CD4-positive, alpha-beta T cell treated with Interleukin-17A for 1 hour (primary cell): Measurements from ENCODE around the gene YIPF5.

Experiments used
- DNase-seq: peaks from one replicate; pipeline ENCODE4 v3.0.0-alpha.2; 2020

YIPF5 gene

DNA sequence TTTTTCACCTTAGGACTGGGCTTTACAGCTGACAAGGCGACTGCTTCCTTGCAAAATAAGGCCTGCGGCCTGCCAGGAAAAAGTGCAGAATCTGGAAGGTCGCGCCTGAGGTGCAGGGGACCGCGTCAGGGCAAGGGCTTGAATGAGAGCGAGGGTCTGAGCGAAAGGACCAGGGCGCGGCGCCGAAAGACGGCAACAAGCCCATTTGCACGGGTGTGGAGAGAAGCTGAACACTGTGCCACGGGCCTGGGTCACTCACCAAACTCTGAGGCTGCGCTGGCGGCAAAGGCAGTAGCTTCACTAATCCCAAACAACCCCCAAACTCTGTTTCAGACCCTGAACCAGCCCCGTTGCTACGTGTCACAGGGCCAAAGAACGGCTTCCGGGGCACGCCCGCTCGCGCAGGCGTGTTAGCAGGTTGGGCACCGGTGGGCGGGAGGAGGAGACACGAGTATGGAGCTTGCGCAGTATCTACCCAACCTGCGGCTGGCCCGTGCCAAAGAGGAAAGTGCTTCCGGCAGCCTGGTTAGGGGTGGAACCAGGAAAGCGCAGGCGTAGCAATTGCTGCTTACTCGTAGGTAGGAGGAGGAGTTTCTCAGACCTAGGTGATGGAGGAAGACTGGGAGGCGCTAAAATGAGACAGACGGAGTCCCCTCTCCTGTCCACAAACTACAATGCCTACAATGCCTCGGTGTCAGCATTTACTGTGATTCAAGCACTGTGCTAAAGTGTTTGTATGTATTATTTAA, at the start of gene YIPF5, which contains the start of gene KCTD16:
Gene YIPF5, minus strand, starts transcription at position 384 of the 749 bp plus-strand sequence. CDS start 704 bp downstream, outside the sequence.
Gene KCTD16, plus strand, starts transcription at position 598 of the 749 bp plus-strand sequence.
- peak; percentile 98 for DNase-seq

DNA sequence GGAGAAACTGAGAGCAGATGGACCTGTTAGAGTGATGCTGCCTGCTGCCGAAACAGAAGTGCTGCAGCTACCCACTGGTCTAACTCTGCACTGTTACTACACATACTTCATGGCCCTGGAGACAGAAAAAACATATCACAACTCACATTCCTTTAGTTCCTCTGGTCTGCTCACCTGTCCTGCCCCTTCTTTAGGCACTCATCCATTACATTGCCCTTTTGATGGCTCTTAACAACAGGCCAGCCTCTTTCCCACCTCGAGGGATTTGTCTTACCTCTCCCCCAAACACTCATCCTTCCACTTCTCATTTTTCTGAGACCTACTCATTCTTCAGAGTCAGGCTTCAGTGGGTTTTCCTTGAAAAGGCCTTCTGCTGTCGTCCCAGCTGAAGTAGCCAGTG, 49.4 kb upstream of the YIPF5 start:
- no peak for DNase-seq

DNA sequence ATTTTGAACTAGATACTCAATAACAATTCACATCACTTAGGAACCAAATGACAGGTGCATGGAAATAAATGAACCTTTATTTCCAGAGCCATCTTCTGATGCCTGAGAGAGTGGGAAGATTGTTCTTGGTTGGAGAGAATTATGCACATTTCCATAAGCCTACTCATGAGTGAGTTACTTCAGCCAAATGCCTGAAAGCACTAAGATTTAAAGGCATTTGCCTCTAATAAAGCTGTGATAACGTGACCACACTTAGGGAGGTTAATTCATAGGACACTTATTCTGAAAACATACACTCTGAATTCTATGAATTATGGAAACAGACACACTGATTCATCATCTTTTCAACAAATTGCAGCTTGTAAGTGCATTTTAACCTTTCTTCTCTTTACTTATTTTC, 40.2 kb upstream of the YIPF5 start:
- DNase-seq = no peak

DNA sequence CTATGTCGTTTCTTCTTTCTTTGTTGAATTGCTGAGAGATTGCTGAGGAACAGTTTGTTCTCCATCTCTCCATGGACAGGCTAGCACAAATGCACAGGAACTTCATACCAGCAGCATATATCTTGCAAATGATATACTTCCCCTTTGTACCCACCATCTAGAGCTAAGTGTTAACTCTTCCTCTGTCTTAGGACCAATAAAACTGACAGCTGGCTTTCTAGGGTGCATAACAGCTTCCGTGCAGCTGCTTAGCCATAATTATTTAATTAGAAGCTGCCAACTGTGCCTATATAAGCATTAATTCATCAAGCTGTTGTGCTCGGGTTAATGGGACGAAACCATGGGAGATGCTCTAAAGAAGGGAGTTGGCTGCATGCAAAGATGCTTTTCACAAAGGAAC, 38.9 kb upstream of the YIPF5 start:
- DNase-seq = no peak

DNA sequence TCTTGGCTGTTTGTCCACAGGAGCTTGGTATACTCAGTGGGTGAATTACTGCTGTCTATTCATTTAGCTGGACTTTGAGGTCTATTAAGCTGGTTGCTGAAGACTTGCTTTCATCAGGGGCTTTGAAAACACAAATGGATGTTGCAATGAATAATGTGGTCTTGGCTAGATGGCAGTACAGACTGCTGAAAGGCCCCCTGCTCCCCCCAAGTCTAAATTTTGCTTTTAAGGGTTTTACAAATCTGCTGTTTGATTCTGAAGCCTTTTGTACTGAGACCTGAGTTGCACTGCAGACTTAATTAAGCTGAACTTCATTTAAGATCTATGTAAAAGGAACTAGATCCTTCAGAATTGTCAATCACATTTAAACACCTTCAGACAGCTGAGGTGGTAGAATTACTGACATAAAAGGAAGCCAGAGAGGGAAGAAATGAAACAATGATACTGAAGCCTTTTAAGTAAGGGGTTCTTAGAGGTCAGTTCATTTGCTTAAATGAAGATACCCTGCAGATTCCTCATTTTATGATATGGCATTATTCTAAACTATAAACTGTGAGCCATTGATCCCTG, 37.5 kb upstream of the YIPF5 start:
- no peak for DNase-seq

DNA sequence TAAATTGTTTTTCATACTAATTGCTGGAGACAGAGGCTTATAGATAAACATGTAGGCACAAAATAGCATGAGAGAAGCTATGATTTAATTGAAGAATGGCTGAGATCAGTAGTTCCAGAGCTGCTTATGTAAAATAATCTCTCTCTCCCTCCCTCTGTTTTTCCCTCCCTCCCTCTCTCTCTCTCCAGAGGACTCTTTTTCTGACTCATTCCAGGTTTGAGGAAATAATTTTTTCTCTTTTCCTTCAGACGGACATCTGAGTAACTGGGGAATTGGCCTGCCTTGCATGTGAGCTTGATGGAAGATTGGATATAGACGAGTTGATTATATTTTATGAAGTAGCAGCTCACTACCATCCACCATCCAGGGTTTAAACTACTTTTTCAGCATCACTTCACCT, 35.7 kb upstream of the YIPF5 start:
- DNase-seq = no peak

DNA sequence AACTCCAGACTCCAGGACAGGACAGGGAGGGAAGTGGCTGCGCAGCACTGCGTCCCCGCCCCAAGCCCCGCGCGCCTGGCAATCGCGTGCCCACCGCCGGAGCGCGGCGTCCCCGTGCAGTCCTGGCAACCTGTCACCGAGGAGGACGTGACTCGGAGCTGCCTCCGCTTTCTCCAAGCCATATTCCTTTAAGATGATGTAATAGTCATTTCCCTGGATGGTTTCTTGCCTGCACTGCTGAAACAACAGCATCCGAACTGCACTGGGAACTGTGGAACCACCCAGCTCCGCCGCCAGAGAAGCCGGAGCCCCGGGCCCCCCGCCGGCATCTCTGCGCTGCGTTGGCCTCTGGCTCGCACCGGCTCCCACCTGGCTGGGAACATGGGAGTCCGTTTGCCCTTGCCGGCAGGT, 34.7 kb upstream of the YIPF5 start:
- no peak for DNase-seq

DNA sequence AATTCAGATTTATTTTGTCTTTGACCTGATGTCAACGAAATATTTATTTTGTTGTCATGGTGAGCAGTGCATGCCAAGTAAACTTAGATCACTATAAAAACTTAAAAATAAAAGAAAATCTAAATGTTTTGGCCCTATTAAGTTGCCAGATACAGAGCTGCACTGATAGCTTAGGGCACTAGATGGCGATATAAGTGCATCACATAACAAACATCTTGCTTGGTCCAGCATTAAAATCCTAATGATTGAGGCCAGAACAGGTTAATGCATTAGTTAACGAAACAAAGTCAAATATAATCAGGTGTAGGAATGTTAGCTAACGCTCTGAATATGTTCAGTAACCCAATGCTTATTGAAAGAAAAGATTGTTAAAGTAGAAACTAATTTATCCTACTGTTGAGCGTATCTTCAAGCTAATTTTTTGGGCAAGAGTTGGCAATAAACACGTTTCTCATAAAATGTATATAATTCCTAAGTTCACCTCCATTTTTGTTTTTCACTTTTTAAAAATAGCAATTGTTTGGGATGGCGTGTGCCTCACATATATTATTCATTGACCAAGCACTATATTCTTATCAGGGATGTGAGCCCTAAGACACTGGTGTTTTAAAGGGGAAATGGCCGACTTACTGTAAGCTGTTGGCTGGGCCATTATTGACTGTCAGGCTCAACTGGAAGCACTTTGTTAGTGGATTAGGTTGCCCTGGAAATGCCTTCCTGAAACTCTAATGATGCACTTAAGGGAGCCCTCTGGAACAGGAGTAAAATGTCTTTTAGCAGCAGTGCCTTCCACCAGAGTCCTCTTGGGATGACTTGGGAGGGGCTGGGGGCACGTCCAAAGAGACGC, 33.5 kb upstream of the YIPF5 start:
- DNase-seq = peak; percentile 67

DNA sequence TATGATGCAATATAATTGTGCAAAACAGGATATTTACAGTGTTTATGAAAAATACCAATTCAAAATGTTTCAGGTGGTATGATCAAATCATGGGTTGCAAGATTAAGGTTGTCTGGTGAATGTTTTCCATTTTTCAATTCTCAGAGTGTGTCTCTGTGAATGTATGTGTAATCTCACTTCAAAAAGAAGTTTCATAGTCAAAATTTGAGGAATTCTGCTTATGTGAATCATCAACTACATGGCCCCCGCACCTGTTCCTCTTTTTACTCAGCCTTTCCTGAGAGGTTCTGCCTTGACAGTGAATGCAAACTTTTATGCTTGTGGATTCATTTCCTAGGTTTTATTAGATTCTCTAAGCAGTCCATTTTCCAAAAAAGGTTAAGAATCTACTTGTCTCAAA, 32.3 kb upstream of the YIPF5 start:
- DNase-seq = no peak

DNA sequence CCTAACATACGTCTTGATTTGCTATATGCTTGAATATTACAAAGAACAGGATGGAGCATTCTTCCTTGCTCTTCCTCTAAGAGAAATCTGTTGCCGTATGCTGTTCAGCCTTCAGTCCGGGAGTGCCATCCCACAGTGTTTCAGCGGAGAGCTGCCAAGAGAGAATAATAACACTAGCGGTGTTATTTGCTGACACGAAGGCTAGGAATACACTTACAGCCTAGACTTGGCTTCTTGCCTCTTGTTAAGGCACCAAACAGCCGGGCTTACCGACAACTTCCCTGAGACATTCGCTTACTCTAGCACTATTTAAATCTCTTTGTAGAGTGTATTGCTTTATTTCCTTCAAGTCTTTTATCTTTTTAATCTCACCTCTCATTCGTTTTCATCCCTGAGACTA, 31.6 kb upstream of the YIPF5 start:
- DNase-seq = no peak

DNA sequence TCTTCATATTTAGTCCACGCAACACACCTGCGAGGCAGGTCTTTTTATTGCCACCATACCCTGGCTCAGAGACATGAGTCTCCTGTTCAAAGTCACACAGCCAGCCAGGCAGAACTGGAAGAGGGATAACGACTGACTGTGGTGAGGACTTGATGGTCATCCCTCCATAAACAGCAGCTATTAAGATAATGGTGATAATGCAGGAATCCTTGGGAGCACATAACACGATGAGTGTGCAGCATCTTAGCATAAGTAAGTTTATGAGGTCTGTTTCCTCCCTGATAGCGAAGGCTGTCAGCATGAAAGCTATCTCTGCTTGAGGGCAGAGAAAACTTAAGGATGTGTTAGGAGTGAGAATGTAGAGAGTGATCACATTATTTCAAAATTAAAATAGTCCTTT, 31.1 kb upstream of the YIPF5 start:
- no peak for DNase-seq

DNA sequence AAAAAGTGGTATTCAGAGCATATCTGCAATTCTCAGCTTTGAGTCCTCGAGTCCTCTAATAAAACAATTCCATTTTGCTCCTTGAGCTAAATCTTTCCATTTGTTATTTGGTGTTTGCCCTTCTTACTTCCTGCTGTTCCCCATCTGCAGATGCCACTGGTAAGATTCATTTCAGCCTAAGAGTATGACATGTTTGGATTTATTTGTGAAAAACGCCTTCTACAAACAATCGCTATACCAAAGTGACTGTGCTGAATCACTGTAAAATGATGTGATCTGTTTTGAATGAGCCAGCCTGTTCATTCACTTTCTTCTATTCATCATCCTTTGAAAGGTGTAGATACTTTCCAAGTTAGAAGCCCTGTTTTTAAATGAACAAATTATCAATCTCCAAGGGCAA, 27.9 kb upstream of the YIPF5 start:
- no peak for DNase-seq

DNA sequence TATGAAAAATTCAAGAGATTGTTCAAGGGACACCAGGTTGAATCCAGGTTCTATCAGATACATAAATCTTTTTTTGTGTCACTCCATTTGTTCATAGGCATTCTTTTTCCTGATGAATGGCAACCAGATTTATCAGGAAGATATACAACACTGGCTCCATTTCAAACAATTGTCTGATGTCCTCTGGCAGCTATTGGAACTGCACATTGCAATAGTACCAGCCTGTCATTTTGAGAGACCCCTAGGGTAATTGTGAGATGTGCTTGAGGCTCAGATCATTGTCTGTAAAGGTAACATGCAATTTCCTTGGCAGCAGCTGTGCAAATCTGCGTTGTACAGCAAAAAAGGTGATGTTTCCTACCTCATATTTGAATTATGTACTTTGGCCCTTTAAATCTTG, 26.2 kb upstream of the YIPF5 start:
- no peak for DNase-seq

DNA sequence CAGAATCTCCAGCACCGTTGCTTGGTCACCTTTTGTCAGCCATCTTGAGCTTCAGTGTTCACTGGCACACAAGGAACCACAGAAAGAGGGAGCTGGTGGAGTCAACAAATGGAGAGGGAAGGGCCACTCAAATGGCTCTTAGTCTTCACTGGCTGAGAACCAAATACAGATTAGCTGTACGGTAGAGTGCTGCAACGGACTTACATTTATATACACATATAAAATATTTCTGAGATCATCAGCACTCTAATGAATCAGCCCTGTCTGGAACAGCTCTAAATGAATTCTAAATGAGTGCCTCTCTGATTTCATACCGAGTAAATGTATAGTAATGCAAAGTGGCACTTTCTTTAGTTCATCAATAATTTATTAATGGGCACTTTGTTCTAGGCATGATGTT, 25.0 kb upstream of the YIPF5 start:
- no peak for DNase-seq

DNA sequence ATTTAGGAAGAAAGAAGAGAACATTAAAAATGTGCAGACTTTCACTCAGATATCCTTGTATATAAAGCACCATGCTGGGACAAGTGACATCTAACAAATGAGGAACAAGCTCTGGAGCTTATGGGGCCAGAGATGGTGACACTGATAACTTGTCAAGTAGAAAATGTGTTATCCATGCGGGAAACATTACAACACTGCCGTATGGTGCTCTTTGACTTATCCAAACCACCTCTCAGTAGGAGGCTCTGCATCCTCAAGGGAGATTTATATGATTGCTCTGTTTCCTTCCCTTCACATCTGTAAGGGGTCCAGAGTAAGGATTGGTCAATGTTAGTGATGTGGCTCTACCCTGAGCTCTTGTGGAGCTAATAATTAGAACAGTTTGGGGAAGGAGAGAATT, 23.7 kb upstream of the YIPF5 start:
- DNase-seq = no peak

DNA sequence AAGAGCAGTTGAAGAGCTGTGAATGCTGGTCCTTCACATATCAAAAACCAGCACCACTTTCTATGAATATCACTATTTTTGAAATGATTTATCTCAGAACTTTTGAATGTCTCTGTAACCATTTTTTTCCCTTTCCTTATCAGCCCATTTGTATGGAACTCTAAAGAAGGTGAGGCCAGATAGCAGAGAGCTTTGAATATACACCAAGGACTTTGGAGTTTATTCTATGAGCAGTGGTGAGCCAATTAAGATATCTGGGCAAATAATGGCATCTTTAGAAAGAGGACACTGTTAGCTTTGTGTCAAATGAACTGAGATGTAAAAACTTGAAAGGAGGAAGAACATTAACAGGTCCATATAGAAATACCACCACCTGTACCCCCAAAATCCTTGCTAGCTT, 22.2 kb upstream of the YIPF5 start:
- no peak for DNase-seq

DNA sequence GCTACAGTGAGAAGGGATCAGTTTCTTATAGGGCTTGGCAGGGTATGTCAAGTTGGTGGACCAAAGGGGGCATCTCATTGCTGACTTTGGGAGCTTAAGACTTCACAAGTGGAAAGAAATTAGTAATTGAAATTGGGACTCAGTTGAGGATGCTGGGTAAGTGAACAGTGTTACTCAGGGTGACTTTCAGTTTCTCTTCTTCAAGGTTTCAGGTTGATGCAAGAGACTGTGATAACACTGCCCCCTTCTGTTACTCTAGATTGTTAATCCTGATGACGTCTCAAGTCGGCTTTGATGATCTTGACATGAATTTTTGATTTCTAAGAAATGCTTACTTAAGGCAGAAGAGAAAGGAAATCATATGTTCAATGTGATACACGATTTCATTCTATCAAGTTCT, 21.5 kb upstream of the YIPF5 start:
- peak; percentile 91 for DNase-seq

DNA sequence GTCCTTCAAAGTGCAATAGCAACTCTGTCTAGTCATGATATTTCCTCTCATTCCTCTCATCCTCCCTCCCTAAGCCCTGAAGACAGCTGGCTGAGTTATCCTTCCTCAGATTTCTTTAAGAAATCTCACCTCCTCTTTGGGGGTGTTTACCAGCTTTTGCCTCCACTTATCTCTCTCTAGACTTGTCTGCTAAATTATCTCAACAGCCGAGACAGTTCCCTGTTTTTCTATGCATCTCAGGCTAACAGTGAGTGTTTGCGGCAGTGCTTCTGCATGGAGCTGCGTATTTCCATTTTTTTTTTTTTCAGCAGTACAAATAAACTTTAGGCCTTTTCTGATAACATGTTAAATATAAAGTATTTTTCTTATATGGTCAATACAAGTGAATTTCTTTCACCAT, 21.1 kb upstream of the YIPF5 start:
- no peak for DNase-seq

DNA sequence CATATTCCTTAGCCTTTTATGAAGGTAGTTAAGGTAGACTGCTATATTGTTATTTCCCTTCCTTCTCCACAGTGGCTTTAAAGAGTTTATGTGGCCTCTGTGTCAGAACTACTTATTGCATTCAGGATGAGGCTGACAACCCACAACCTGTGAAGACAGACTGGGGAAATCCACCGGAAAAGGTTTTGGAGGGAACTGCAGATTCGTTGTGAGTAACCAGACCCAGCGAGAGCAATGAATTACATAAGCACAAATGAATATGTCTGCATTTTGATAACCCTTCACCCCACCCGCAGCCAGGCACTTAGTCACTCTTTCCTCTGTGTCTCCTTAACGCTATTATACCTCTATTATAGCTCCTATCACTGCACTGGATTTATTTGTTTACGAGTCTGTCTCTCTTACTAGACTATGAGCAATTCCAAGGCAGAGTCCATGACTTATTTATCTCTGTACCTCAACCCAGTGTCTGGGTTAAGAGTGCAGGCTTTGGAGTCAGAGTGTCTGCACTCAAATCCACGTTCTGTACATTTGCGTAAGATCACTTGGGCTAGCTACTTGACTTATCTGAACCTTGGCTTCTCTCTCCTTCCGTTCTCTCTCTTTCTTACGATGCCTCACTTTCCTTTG, 19.5 kb upstream of the YIPF5 start:
- DNase-seq = peak; percentile 95

DNA sequence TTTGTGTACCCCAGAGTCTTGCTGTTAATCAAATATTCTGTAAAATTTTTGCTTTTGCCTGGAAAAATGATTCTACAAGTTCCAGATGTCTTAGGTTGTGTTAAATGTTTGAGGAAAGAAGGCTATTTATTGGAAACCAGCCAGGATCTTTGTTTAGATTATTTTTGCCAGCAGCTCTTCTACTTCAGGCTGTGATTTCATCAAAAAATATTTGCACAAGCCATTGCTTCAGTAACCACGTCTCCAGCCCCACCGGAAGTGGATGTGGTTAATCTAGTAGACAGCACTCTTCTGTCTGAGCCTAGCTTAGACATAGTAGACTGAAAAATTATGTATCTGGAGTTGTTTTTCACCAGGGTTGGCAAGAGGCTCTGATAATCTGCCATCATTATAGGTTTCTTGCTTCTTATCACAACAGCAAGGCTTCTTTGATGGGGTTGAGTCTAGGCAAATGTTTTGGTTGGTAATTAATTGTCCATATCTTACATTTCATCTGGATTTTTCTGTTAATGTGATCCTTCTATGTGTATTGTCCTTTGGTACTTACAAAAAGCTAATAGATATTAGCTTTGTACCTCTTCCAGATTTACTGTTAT, 17.3 kb upstream of the YIPF5 start:
- DNase-seq = peak; percentile 91

DNA sequence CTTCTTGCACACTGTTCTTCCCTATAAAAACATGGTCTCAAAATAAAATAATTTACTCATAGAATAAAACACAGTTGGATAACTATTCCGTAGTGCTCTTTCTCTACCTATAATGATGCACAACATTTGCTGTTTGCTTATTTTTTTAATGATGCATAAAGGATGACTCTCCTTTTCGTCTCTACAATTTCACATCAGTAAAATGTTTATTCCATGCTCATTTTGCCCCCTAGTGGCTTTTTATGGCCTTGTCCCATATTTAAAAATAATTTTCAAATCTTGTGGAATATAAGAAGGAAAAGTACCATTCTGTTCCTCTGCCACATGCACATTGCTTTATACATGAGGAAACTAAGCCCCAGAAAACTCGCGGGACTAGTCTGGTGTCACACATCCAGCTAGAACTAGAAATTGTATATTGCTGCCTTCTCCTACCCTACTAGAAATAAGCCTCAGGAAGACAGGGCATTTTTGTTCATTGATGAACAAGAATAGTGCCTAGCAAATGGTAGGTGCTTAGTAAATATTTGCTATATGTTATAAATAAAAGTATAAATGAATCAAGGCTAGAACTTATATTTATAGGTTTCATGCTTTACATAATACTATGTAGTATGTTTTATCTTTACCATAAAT, 12.9 kb upstream of the YIPF5 start:
- DNase-seq = peak; percentile 61

DNA sequence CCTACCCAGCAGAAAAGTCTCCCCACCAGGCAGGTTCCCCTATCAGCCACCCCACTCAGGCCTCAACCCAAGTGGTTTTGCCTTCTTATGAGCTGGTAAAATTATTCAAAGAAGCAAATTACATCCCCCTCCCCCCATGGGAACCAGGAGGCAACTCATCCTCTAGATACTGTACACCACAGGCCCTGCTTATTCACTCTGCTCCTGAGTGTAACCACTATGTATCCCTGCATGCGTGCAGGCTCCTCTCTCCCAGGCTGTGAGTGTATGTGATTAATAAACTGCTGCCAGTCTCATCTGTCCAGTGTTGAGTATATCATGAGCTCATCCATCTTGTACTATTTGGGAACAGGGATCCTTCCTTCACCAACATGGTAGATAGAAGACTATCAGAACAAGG, 8.8 kb upstream of the YIPF5 start:
- no peak for DNase-seq

DNA sequence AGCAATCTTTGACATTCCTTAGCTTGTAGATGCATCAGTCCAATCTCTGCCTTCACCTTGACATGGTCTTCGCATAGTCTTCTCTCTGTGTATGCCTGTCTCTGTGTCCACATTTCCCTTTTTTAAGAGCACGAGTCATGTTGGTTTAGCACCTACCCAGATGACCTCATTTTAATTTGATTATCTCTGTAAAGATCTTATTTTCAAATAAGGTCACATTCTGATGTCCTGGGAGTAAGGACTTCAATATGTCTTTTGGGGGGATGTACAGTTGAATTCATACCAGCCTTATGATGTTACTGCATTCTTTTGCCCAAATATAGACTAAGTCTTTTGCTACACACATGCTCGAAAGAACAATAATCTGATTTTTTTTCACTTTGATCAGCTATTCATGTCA, 7.1 kb upstream of the YIPF5 start:
- no peak for DNase-seq
